ENCODE measurements around the gene SLC26A8.

SLC26A8 gene

DNA sequence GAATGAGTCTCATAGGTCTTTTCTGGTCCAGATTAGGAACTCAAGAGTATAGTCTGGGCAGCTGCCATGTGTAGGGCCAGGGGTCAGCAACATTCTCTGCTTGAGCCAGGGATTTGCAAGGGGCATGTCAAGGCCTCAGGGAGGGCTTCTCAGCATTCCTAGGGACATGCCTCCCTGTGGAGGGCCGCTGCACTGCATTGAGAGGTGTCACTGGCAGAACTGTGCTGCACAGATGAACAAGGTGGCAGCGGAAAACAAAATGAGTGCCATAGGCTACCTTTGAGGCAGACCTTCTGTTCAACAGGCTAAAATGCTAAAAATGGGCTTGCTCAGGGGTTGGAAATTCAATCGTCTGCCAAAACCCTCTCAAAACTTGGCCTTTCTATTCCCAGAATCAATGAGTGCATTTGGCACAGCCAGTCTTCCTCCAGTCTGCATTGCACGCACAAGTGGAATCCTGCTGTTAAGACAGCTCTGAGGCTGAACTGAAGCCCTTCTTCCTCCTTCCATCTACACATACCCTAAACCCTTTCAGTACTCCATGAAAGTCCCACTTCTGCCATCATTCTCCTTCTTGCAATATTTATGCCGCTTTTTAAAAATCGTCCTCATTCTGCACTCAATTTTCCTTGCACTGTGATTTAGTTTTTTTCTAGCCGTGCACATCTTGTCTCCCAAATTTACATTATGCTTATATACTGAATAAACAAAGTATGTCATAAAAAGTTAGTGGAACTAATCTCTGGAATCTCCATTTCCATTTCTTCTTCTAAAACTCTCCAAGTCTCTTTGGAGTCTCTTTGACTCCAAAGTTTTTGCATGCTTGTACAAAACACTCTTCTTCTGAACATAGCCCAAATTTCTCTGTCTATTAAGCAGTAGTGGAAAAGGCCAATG, 51.7 kb downstream of the SLC26A8 start:
- Histone ChIP-seq H3K79me2 (no peaks in the 10 kb centered on the region), H3K4me2 (ENCODE audit: low read length) (no peak overlapping the region), H3K27ac (no peak overlapping the region), H3K27me3 (ENCODE audit: control insufficient read depth, insufficient read depth, low read length) (no peaks in the 10 kb centered on the region), H3K9me3 (ENCODE audit: control insufficient read depth, low read length) (no peaks in the 10 kb centered on the region), H3K4me3 (ENCODE audit: low read depth, low read length) (no peak overlapping the region), H3K4me1 (no peaks in the 10 kb centered on the region), H2AFZ (no peak overlapping the region), H3K36me3 (ENCODE audit: control insufficient read depth, insufficient read depth, low read length) (no peaks in the 10 kb centered on the region), H3K9ac (no peak overlapping the region)
- TF ChIP-seq, protein P1, sequence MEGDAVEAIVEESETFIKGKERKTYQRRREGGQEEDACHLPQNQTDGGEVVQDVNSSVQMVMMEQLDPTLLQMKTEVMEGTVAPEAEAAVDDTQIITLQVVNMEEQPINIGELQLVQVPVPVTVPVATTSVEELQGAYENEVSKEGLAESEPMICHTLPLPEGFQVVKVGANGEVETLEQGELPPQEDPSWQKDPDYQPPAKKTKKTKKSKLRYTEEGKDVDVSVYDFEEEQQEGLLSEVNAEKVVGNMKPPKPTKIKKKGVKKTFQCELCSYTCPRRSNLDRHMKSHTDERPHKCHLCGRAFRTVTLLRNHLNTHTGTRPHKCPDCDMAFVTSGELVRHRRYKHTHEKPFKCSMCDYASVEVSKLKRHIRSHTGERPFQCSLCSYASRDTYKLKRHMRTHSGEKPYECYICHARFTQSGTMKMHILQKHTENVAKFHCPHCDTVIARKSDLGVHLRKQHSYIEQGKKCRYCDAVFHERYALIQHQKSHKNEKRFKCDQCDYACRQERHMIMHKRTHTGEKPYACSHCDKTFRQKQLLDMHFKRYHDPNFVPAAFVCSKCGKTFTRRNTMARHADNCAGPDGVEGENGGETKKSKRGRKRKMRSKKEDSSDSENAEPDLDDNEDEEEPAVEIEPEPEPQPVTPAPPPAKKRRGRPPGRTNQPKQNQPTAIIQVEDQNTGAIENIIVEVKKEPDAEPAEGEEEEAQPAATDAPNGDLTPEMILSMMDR (IDR thresholded peaks at IDR 0.05): no peak

DNA sequence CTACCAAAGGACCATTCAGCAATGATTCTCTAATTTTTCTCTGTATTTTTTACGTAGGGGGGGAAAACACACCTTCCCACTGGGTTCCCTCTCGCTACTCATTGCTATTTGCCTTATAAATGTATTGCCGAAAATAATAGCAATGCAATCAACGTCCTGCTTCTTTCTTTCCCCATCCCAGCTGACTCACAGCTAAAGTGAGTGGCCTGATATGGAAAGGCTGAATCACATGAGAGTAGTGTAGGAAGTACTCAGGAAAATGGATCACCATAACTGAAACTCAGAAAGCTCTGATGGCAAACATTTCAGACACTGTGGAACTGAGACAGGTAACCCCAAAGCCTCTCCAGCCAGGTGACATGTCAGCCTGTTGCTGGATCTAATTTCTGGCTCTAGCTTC, 54.3 kb downstream of the SLC26A8 start:
- Histone ChIP-seq H3K36me3 (ENCODE audit: control insufficient read depth, insufficient read depth, low read length) (no peaks in the 10 kb centered on the region), H3K4me1 (no peaks in the 10 kb centered on the region), H3K4me2 (ENCODE audit: low read length) (no peak overlapping the region), H3K79me2 (no peaks in the 10 kb centered on the region), H3K27ac (no peak overlapping the region), H2AFZ (no peak overlapping the region), H3K27me3 (ENCODE audit: control insufficient read depth, insufficient read depth, low read length) (no peaks in the 10 kb centered on the region), H3K9me3 (ENCODE audit: control insufficient read depth, low read length) (no peaks in the 10 kb centered on the region), H3K9ac (no peak overlapping the region), H3K4me3 (ENCODE audit: low read depth, low read length) (no peak overlapping the region)
- TF ChIP-seq, protein P1 (IDR thresholded peaks at IDR 0.05): no peak

DNA sequence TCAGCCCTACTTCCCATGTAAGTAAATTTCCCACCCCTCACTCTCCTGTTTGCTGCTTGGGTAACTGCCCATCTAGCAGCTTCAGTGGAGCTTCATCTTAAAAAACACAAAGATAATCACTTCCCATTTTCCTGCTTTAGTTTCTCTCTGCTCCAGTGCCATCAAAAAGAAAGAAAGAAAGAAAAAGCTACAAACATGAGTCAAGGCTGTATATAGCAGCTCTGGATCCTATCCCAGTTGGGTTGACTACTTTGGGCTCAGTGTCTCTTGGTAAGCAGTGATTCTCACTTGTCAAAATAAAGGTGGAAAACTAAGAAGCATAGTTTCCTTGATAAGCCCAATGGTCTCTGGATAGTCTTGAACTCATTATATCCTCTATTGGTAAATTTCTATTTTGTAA, 54.8 kb downstream of the SLC26A8 start:
- H3K9me3 ChIP-seq (ENCODE audit: control insufficient read depth, low read length): no peaks in the 10 kb centered on the region
- H3K27ac ChIP-seq: no peak overlapping the region
- H3K36me3 ChIP-seq (ENCODE audit: control insufficient read depth, insufficient read depth, low read length): no peaks in the 10 kb centered on the region
- TF ChIP-seq, protein P1 (IDR thresholded peaks at IDR 0.05): no peak
- H3K27me3 ChIP-seq (ENCODE audit: control insufficient read depth, insufficient read depth, low read length): no peaks in the 10 kb centered on the region
- no peak overlapping the region for H2AFZ ChIP-seq
- no peak overlapping the region for H3K4me3 ChIP-seq (ENCODE audit: low read depth, low read length)
- H3K79me2 ChIP-seq: no peaks in the 10 kb centered on the region
- no peak overlapping the region for H3K4me2 ChIP-seq (ENCODE audit: low read length)
- no peak overlapping the region for H3K9ac ChIP-seq
- H3K4me1 ChIP-seq: no peaks in the 10 kb centered on the region

DNA sequence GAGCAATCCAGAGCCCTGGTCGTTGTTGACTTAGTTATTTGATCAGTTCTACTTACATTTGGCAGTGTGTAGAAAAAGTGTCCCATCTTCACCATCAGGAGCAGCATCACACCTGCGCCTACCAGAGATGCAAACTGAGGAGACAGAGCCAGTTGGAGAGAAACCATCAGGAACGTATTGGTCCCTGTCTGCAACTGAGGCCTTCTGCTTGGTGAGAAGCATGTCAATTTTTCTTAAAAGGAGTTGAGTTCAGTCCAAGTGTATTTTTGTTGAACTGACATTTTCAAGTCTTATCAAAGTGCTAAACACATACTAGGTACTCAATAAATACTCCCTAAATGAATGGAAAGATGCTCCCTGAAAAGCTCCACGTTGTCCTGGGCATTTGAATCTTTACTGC, 55.6 kb downstream of the SLC26A8 start:
- no peak overlapping the region for H2AFZ ChIP-seq
- H3K9me3 ChIP-seq (ENCODE audit: control insufficient read depth, low read length): no peaks in the 10 kb centered on the region
- H3K4me2 ChIP-seq (ENCODE audit: low read length): no peak overlapping the region
- H3K36me3 ChIP-seq (ENCODE audit: control insufficient read depth, insufficient read depth, low read length): no peaks in the 10 kb centered on the region
- H3K27ac ChIP-seq: no peak overlapping the region
- H3K9ac ChIP-seq: no peak overlapping the region
- H3K4me3 ChIP-seq (ENCODE audit: low read depth, low read length): no peak overlapping the region
- H3K4me1 ChIP-seq: no peaks in the 10 kb centered on the region
- TF ChIP-seq, protein P1 (IDR thresholded peaks at IDR 0.05): no peak
- no peaks in the 10 kb centered on the region for H3K27me3 ChIP-seq (ENCODE audit: control insufficient read depth, insufficient read depth, low read length)
- no peaks in the 10 kb centered on the region for H3K79me2 ChIP-seq
